NCI-H1417 treated with DMSO at 0.1 percent for 48 hours (cell line): Measurements from ENCODE around the gene TRIM54.
"Not testable (repeated sequence)": the region's sequence is repeated elsewhere in the genome, so short reads cannot be mapped to it uniquely, and the experiment has no call there.

Experiments
- DNase-seq: peaks from one replicate; lab custom pipeline; 2025; lab: John Stamatoyannopoulos, UW

TRIM54 gene

DNA sequence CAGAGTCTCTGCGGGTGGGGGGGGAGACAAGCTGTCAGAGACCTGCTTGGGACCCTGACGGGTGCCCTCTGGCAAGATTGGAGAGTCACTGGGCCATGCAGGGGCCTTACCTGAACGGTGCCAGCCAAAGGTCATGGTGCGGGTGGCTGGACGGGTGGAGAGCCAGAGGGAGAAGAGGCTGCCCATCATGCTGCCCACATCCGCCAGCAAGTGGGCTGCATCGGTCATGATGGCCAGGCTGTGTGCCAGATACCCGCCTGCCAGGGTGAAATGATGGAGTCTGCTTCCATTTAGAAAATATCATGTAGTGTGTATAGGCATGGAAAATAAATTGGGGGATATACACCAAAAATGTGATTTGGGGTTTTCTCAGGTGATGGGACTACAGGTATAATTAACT lies 24.2 kb upstream of the TRIM54 start:
- DNase-seq: no peak

- DNase-seq: no peak
Observed at GRCh38 chr2:27261241-27261925, 20.8 kb upstream of the TRIM54 start.

- DNase-seq: no peak
Observed at GRCh38 chr2:27261926-27262298, 20.3 kb upstream of the TRIM54 start.

GRCh38 chr2:27262379-27263286 lies 19.6 kb upstream of the TRIM54 start, which contains the start of gene SLC30A3:
Gene SLC30A3 (minus strand): TSS chr2:27263047. CDS start chr2:27262906, 141 bp downstream.
- no peak for DNase-seq

DNA sequence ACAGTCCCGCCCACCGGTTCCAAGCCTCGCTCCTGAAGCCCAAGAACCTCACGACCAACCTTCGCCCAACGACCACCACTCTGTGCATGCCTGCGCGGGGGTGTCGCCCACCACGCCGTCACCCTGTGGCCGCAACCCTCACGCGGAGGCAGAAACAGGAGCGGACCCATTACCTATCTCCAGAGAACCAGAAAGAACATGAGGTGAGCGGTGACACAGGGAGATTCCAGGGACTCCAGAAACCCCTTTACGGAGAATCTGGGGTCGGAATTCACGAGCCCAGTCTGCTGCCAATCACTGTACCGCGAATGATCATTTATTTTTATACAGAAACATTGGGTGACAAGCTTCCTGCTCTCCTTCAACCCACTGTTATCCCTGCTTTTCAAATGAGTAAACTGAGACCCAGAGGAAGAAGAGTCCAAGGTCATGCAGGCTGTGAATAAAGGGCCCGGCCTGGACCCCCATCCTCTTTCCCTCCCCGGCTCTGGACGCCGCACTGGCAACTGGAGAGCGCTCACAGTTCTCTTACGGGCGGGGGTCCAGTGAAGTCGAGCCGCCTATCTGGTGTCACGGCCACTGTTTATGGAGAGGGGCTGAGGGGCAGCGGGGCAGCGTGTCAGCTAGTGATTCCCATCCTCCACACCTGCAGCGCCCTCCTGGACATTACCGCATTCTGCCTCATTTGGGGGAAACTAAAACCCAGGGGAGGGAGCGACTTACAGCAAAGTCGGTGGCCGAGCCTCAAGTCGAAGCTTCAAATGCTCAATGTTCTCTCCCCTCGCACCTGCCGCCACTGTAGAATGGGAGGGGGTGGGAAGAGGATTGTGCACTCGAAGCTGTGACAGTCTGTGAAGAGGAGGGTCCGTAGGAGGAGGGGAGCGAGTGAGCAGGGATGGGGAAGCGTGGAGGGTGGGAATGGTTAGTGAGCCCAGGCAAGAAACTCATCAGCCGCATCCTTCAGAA lies 18.7 kb upstream of the TRIM54 start:
- DNase-seq: no peak

DNA sequence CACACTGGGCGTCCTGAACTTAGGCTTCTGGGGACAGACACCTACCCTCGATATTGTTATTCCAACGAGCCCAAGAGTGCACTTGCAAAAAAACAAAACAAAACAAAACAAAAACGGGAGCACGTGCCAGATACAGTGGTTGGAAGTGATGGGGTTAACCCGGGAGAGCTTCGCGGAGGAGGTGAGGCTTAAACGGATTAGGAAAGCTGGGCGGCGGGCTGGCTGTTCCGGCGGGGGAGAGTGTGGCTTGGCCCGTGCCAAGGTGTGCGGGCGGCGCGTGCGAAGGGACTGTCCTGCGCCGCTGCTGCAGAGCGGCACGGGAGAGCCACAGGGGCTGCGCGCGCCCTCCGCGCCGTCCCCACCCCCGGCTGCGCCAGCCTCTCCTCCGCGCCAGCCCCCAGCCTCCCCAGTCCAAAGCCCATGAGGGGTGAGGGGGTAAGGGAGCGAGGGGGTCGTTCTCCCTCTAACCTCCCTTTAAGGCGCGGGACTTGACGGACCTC lies 17.9 kb upstream of the TRIM54 start:
- DNase-seq: no peak

DNA sequence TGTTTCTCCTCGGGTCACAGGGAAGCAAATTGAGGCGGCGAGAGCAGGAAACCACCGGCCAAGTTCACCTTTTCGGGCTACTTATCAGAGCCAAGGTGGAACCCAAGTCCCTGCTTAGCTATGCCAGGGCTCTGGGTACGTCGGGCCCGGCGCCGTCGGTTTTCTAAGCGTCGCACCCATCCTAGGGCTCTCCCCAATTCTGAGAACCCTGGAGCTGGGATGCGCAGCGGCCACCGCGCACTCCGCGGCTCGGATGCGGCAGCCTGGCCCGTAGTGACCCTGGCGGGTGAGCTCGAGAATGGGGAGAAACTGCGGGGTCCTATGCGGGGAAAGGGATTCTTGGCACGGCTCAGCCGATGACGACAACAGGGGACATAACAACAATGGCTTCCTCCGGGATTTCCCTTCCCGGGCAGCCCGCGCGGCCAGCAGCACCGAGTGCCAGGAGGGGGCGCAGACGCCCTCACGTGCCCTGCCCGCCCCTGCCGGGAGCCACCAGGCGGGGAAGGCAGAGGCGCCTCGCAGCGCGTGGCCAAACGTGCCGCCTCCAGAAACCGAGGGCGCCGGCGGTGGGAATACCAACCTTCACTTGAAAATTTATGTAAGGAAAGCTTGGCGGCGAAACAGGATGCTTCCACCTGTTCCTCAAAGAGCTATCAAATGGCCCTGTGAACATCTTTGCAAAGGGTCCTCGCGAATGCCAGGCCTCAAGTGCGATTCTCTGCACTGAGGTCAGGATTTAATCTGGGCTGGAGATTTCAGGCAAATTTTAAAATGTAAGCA lies 17.3 kb upstream of the TRIM54 start:
- peak; percentile 32 for DNase-seq

GRCh38 chr2:27265536-27265870 lies 16.7 kb upstream of the TRIM54 start:
- DNase-seq: no peak

GRCh38 chr2:27268296-27268695 lies 13.9 kb upstream of the TRIM54 start:
- not testable (repeated sequence) for DNase-seq

DNA sequence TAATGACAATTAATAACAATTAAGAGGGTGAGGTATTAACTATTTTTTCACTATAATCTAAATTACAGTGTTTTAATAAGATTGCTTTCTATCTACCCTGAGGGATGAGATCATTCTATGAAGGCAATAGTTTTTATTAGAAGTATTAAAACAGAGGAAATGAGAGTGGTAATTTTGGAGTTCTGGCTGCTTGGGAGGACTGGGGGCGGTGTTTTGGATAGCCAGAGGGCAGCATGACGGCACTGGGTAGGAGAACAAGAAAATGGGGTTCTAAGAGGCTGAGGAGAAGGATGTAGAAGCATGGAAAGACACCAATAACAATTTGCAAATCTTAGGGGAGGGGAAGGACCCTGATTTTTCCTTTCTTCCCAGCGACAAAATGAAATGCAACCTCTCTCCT lies 12.1 kb upstream of the TRIM54 start:
- no peak for DNase-seq

DNA sequence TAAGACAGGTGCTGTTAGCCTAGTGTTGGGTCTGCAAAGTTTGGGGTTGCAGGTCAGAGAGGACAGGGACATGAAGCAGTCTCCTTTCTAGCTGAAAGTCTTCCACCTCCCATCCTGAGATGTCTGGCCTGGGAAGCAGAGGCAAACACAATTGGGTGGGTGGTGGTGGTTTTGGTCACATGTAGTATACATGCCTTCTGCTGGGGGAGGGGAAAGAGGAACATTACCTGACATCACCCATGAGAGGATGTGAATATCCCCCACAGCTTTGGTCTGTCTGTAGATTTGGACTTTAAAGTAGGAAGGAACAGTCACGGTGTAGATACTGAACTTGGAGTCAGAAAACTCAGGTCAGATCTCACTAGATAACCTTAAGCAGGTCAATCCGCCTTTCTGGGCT lies 11.6 kb upstream of the TRIM54 start:
- DNase-seq: no peak

GRCh38 chr2:27271631-27272340 lies 10.4 kb upstream of the TRIM54 start:
- no peak for DNase-seq

GRCh38 chr2:27272537-27273522 lies 9.4 kb upstream of the TRIM54 start:
- not testable (repeated sequence) for DNase-seq

GRCh38 chr2:27275211-27276150 lies 6.7 kb upstream of the TRIM54 start, which contains the start of gene DNAJC5G:
Gene DNAJC5G (plus strand): TSS chr2:27275433. CDS start chr2:27276729, 1,296 bp downstream.
- no peak for DNase-seq

DNA sequence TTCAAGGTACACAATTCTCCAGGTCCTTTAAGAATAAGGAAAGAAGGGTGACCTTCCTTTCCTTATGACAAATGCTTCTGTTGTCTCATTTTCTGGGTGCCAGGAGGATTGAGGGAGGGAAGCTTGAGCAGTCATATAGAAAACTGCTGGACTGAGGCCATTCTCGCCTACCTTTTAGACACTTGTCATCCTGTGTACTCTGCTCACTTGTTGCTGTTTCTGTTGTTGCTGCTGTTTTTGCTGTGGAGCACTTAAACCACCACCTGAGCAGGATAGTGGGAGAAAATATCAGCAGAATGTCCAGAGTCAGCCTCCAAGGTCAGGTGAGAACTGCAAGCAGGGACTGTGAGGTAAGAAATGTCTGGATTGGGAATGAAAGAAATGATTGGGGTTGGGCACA lies 4.2 kb upstream of the TRIM54 start:
- no peak for DNase-seq

DNA sequence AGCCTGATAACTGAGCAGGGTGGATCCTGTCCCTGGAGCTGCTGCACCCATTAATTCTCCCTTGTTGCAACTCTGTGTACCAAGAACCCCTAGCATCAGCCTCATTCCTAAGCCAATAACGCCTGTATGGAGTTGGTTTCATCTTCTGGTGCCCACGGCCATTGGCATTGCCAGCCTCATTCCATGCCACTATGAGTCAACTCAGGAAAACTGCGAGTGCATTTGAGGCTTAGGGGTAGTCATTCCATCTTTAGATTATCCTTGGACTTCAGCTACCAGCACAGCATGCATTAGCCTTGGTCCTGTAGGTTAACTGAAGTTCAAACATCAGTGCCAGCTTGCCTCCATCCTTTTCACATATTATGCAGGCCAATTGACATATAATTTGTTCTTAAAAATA lies 1.4 kb upstream of the TRIM54 start:
- no peak for DNase-seq

DNA sequence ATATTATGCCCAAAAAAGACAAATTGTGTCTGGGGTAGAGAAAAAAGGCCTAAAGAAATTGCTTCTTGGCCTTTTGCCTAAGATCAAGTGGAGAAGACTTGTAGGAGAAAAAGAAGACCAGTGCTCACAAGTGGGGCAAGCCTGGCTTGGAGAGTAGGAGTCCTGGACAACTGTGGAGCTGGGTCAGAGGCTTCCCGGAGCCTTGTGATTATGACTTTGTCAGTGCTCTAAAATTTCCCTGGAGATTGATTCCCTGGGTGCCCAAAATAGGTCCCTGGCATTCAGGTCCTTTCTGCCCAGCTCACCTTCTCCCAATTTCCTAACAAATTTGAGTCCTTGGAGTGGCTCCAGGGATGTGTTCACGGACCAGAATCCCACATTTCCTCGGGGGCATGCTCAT lies 787 bp upstream of the TRIM54 start:
- no peak for DNase-seq

DNA sequence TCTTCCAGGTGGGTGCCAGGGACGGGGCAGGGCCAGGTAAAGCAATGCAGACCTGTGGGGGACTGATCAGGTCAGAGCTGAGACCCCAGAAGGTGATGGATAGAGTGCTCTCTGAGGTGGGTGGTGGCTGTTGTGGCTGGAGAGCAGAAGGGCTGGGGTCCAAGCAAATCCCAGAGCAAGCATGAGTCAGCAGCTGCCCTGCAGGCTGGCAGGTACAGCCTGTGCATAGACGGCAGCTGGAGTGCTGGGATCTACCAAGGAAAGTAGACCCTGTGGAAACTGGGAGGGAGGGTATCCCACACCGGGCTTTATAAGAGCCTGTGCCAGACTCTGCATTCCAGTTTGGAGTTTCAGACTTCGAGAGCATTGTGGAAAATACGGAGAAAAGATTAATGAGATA lies 663 bp downstream of the TRIM54 start:
- no peak for DNase-seq
